Measurements from ENCODE around the gene SC5D.

SC5D gene

DNA sequence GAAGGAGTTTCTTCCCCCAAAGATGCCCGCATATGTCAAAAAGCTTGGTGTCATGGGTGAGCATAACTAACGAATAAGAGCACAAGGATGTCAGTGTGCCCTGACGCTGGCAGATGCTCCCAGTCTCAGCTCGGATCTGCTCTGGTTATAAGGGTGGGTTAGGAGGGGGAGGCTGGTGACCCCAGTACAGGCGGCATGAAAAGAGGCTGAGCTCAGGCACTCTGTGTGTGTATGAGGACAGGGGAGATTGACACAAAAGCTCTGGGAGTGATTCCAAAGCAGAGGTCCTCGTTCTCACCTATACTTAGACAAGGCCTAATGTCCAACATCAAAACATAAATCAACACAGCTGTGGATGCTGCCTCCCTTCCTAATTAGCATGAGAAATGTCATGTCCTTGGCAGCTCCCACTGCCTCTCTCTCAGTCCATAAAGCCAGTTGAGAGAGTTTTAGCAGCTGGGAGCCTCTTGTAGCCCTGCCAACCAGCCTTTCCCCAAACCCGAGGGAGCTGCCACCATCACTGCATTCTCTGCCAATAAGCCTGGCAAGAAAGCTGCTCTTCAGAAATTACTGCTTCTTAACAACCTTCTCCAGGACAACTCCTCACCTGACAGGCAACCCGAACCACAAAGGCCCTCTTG is 59.8 kb downstream of the SC5D start:
- no peak for DNase-seq (ENCODE audit: extremely low read depth in 1 of 2, low read depth in 1 of 2)

DNA sequence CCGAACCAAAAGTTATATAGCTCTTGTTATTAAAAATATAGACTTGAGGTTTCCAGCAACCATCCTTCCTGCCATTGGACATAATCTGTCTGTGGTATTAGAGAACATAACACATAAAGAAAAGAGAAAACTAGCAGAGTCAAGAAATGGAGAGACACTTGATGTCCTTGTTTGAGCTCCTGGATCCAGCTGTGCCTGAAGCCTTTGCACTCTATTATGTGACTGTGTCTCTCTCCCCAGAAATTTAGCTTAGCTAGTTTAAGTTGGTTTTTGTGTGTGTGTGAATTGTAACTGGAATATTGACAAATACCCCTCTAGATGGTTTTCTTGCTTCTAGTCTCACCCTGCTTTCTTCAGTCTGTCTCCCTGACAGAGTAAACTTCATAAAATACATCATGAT is 61.6 kb downstream of the SC5D start:
- DNase-seq (ENCODE audit: extremely low read depth in 1 of 2, low read depth in 1 of 2), result no peak

DNA sequence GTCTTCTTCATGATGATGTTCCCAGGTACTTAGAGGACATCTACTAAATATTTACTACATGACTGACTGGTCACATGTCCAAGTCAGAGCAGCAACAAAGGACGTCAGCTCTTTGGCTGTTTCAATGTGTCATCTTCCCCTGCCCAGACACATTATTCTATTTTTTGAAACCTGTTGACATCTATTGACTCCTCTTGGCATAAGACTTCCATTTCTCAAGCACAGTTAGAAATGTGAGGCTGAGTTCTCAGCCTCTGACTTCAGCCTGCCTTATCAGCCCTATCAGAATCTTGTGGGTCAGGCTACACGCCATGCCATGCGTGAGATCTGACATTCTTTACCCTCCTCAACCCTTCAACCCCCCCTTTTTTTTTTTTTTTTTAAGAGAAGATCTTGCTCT is 63.8 kb downstream of the SC5D start:
- DNase-seq (ENCODE audit: extremely low read depth in 1 of 2, low read depth in 1 of 2), result no peak

Measured in activated CD8-positive, alpha-beta memory T cell treated with anti-CD3 and anti-CD28 coated beads for 1 hour (primary cell).